Measurements from ENCODE around the gene ARHGEF17.

The ARHGEF17 gene

DNA sequence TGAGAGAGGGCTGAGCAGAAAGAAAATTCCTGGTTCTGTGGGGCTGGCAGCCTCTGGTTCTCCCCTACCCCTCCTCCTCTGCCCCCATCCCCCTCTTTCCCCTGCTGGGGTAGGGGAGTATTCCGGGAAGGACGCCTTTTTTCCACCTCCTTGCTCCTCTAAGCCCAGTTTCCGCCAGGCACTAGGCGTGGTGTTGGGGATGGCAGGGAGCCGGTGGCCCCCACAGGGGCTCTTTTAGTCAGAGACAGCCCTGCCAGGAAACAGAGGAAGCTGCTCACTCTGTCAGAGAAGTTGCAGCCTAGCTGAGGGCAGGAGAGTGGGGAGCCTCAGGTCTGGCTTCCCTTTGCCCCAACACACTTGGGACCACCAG lies 15.6 kb upstream of the ARHGEF17 start (continued):
- TF ChIP-seq, protein P1, sequence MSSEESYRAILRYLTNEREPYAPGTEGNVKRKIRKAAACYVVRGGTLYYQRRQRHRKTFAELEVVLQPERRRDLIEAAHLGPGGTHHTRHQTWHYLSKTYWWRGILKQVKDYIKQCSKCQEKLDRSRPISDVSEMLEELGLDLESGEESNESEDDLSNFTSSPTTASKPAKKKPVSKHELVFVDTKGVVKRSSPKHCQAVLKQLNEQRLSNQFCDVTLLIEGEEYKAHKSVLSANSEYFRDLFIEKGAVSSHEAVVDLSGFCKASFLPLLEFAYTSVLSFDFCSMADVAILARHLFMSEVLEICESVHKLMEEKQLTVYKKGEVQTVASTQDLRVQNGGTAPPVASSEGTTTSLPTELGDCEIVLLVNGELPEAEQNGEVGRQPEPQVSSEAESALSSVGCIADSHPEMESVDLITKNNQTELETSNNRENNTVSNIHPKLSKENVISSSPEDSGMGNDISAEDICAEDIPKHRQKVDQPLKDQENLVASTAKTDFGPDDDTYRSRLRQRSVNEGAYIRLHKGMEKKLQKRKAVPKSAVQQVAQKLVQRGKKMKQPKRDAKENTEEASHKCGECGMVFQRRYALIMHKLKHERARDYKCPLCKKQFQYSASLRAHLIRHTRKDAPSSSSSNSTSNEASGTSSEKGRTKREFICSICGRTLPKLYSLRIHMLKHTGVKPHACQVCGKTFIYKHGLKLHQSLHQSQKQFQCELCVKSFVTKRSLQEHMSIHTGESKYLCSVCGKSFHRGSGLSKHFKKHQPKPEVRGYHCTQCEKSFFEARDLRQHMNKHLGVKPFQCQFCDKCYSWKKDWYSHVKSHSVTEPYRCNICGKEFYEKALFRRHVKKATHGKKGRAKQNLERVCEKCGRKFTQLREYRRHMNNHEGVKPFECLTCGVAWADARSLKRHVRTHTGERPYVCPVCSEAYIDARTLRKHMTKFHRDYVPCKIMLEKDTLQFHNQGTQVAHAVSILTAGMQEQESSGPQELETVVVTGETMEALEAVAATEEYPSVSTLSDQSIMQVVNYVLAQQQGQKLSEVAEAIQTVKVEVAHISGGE (tag by site-specific recombination; conservative IDR thresholded peaks at IDR 0.05; ENCODE audit: low read depth) = no peak
- TF ChIP-seq YY1 (tag by site-specific recombination; IDR thresholded peaks at IDR 0.05) = no peak
- no peak for TF ChIP-seq ZNF121 (tag by site-specific recombination; IDR thresholded peaks at IDR 0.05)
- TF ChIP-seq ZNF560 (tag by site-specific recombination; IDR thresholded peaks at IDR 0.05; ENCODE audit: borderline replicate concordance) = no peak
- TF ChIP-seq ZNF48 (tag by site-specific recombination; IDR thresholded peaks at IDR 0.05) = no peak
- TF ChIP-seq ZNF19 (tag by site-specific recombination; IDR thresholded peaks at IDR 0.05; ENCODE audit: low read depth) = no peak
- no peak for TF ChIP-seq ZNF792 (tag by site-specific recombination; IDR thresholded peaks at IDR 0.05)
- TF ChIP-seq ZIC2 (tag by site-specific recombination; IDR thresholded peaks at IDR 0.05) = no peak
- no peak for TF ChIP-seq ZNF473 (tag by site-specific recombination; IDR thresholded peaks at IDR 0.05)

DNA sequence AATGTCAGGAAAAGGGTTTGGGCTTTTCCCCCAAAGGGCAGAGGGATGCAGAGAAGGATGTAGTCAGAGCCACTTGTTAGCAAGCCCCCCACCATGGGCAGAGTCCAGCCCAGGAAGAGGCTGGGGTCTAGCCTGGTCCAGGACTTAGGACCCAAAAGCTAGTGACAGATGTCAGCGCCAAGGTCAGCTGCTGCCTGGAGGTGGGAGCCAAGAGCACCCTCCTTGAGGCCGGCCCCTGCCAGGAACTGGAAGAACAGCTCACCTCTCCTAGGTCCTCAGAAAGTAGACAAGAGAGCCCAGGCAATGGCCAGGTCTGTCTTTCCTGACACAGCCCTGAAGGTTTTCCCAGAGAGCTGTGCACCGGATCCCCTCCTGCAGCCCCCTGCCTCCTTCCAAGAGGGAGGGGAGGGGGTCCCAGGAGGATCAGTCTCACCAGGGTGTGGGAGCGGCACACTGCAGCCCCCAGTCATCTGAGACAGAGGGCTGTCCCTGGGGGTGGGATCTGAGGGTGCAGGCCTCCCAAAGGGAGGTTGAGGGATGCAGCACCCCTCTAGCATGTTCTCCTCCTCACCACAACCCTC lies 14.6 kb upstream of the ARHGEF17 start:
- H3K4me1 ChIP-seq (ENCODE audit: control insufficient read depth, insufficient read depth, low read length) = no peaks in the 10 kb centered on the region
- TF ChIP-seq ZNF571 (tag by site-specific recombination; IDR thresholded peaks at IDR 0.05) (no peak), ZNF10 (tag by site-specific recombination; IDR thresholded peaks at IDR 0.05) (no peak), GLIS1 (tag by site-specific recombination; IDR thresholded peaks at IDR 0.05) (no peak), ZFP37 (tag by site-specific recombination; IDR thresholded peaks at IDR 0.05) (no peak), GFI1B (tag by site-specific recombination; IDR thresholded peaks at IDR 0.05) (no peak), ZNF843 (tag by site-specific recombination; IDR thresholded peaks at IDR 0.05) (no peak), ZNF76 (tag by site-specific recombination; IDR thresholded peaks at IDR 0.05; ENCODE audit: borderline replicate concordance, low read depth) (no peak), ZNF175 (tag by site-specific recombination; IDR thresholded peaks at IDR 0.05) (no peak), ZFP41 (tag by site-specific recombination; IDR thresholded peaks at IDR 0.05; ENCODE audit: borderline replicate concordance) (no peak), ZBTB1 (tag by site-specific recombination; IDR thresholded peaks at IDR 0.05) (no peak), GLIS2 (tag by site-specific recombination; IDR thresholded peaks at IDR 0.05) (no peak), MEIS1 (CRISPR knock-in tag; IDR thresholded peaks at IDR 0.05; ENCODE audit: borderline replicate concordance) (no peak), SCRT2 (tag by site-specific recombination; IDR thresholded peaks at IDR 0.05) (no peak)
- TF ChIP-seq, protein P2, sequence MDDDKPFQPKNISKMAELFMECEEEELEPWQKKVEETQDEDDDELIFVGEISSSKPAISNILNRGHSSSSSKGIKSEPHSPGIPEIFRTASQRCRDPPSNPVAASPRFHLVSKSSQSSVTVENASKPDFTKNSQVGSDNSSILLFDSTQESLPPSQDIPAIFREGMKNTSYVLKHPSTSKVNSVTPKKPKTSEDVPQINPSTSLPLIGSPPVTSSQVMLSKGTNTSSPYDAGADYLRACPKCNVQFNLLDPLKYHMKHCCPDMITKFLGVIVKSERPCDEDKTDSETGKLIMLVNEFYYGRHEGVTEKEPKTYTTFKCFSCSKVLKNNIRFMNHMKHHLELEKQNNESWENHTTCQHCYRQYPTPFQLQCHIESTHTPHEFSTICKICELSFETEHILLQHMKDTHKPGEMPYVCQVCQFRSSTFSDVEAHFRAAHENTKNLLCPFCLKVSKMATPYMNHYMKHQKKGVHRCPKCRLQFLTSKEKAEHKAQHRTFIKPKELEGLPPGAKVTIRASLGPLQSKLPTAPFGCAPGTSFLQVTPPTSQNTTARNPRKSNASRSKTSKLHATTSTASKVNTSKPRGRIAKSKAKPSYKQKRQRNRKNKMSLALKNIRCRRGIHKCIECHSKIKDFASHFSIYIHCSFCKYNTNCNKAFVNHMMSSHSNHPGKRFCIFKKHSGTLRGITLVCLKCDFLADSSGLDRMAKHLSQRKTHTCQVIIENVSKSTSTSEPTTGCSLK (tag by site-specific recombination; IDR thresholded peaks at IDR 0.05) = no peak
- TF ChIP-seq, protein P3, sequence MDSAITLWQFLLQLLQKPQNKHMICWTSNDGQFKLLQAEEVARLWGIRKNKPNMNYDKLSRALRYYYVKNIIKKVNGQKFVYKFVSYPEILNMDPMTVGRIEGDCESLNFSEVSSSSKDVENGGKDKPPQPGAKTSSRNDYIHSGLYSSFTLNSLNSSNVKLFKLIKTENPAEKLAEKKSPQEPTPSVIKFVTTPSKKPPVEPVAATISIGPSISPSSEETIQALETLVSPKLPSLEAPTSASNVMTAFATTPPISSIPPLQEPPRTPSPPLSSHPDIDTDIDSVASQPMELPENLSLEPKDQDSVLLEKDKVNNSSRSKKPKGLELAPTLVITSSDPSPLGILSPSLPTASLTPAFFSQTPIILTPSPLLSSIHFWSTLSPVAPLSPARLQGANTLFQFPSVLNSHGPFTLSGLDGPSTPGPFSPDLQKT (IDR thresholded peaks at IDR 0.05; ENCODE audit: borderline replicate concordance, low read depth, low read length) = no peak
- no peak overlapping the region for H3K27ac ChIP-seq (ENCODE audit: extremely low read depth, low read depth, low read length)
- H3K9me3 ChIP-seq (ENCODE audit: control insufficient read depth, insufficient read depth, low read depth, low read length) = no peaks in the 10 kb centered on the region
- ChIA-PET POLR2A (no interaction called here), CTCF (interaction anchor here (0.5 to 6.4 kb wide), 5 partner anchors 13 to 98 kb away, joined by 3 to 75 read pairs (median 11); partner anchors contain the start of gene ARHGEF17)
- H3K4me3 ChIP-seq (ENCODE audit: low read depth, low read length) = no peak overlapping the region
- H3K36me3 ChIP-seq (ENCODE audit: control insufficient read depth in 2 of 2, insufficient read depth in 1 of 2, low read length in 2 of 2) = no peaks in the 10 kb centered on the region
